VCaP (cell line): Measurements from ENCODE around the gene HSPD1.

Experiments used
- H3K27ac ChIP-seq: fragments of 450-650 bp; 2 replicates; pipeline ENCODE4 v1.5.1; 2017
- TF ChIP-seq, protein P1 (sequence below): fragments of 450-650 bp; conservative IDR thresholded peaks from 2 replicates; pipeline ENCODE4 v1.5.1; 2017; ENCODE audit warnings: mild to moderate bottlenecking, moderate library complexity

Gene HSPD1

DNA sequence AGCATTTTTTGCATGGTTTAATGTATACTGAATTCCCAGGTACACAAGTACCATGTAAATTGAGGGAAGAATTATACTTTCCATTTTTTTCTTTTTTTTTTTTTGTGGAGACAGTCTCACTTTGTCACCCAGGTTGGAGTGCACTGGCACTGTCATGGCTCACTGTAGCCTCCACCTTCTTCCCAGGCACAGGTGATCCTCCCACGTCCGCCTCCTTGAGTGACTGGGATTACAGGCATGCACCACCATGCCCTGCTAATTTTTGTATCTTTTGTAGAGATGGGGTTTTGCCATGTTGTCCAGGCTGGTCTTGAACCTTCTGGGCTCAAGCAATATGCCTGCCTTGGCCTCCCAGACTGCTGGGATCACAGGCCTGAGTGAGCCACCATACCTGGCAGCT, 4.4 kb upstream of the HSPD1 start:
- TF ChIP-seq, protein P1, sequence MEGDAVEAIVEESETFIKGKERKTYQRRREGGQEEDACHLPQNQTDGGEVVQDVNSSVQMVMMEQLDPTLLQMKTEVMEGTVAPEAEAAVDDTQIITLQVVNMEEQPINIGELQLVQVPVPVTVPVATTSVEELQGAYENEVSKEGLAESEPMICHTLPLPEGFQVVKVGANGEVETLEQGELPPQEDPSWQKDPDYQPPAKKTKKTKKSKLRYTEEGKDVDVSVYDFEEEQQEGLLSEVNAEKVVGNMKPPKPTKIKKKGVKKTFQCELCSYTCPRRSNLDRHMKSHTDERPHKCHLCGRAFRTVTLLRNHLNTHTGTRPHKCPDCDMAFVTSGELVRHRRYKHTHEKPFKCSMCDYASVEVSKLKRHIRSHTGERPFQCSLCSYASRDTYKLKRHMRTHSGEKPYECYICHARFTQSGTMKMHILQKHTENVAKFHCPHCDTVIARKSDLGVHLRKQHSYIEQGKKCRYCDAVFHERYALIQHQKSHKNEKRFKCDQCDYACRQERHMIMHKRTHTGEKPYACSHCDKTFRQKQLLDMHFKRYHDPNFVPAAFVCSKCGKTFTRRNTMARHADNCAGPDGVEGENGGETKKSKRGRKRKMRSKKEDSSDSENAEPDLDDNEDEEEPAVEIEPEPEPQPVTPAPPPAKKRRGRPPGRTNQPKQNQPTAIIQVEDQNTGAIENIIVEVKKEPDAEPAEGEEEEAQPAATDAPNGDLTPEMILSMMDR: no peak
- H3K27ac ChIP-seq: peak overlapping the region; percentile 95; the same call in 1 of the 2 replicates

DNA sequence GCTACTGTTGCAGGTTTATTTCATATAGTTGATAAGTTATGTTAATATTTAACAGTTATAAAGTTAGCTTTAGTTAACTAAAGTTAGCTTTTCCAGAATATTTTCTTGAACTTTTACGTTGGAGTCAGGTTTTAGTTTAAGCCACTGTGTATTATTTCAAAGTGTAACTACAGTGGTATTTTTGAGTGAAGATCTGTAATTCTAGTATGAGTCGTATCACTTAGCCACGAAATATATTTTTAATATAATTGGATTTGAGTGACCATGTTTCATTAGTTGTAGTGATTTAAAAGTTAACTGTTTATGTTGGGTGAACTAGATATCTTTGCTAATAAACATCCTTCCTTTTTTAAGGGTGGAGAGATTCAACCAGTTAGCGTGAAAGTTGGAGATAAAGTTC, 3.0 kb upstream of the HSPD1 start:
- TF ChIP-seq, protein P1: no peak
- H3K27ac ChIP-seq: peak overlapping the region; percentile 95

DNA sequence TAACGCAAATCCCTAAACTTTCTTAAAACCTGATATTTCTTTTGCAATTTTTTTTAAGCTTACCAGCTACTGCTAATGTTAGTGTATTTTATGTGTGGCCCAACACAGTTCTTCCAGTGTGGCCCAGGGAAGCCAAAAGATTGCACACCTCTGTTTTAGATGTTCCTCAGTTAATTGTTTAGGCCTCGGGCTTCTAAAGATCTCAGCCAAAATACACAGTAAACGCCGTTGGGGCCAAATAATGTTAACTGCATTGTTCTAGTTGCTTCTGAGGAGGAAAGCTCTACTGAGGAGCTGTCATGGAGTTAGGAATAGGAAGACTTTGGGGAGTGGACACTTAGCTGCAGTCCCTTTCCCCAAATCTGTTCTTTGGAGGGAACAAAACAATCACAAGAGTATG, 2.6 kb upstream of the HSPD1 start:
- TF ChIP-seq, protein P1: no peak
- peak overlapping the region; percentile 95 for H3K27ac ChIP-seq

DNA sequence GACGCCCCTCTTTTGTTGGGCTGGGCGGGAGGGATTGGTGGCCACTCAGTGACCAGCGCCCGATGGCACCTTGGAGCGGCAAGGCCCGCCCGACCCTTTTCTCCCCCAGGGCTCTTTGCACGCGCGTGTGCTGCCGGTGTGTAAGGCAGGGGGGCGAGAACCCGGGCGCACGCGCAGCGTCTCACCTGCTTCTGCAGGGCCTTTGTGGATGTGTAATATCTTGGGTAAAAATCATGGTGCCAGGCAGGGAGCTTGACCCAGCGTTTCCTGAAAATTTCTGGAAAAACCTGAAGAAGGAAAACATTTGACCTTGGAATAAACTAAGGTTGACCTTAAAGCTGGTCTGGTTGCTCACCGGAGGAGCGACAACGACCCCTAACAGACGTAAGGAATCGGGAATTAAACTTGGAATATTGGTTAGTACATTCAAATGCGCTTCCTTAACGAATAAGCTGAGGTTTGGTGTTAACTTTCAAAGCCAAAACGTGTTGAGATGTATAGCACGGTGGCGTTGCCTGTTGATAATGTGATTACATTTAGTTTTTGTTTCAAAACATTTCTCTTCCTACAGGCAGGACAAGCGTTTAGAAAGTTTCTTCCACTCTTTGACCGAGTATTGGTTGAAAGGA, 977 bp upstream of the HSPD1 start:
- TF ChIP-seq, protein P1: no peak
- H3K27ac ChIP-seq: peak overlapping the region; percentile 95

DNA sequence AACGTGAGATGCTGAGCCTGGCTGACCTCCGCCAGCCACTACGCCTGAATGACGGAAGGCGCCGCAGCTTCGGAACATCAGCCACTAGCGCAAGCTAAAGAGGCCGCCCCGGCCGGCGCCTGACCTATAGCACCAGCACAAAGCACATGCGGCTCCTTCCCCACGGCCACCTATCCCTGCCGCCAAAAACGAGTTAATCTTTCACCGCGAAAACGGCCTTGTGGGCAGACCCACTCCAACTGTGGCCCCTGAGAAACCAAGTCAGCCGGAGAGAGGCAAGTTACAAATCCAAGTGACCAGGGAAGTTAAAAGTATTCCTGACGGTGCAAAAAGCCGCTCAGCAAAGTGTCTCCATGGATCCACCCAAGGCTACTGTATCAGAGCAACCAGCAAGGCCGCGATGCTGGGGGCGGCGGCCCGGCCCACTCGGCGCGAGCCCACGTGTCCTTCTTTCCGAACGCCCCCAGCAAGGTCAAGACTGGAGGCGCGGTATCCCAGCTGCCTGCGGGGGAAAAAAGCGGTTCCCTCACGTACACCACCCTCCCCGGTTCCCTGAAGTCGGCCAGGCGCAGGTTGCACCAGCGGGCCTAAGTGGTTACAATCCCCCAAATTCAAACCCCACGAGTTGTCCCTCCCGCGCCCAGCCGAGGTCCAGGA, 575 bp downstream of the HSPD1 start:
- peak overlapping the region; percentile 95 for H3K27ac ChIP-seq
- TF ChIP-seq, protein P1: no peak

DNA sequence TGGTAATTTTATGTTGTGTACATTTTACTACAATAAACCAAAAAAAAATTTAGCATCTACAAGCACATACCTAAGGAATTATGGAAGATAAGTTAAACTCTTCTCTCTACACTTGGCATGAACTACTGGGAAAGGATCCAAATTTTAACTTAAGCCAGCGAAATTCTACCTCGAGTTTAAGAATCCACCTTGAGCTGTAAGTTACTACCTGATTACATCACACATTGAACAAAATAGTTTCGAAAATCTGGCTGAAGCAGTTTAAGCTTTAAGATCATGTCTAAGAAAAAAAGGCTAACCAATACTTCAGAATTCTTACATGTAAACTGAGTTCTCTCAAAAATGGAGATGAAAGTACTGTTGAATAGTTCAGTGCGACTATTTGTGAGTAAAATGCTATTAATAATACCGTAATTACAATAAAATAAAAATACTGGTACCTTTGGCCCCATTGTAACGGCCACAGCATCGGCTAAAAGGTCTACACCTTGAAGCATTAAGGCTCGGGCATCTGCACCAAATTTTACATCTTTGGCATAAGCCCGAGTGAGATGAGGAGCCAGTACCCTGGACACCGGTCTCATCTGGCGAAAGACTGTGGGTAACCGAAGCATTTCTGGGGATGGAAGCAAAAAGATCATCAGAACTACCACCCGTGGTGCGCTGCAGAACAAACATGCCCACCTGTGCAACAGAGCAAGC, 1.3 kb downstream of the HSPD1 start:
- TF ChIP-seq, protein P1: no peak
- H3K27ac ChIP-seq: peak overlapping the region; percentile 95

DNA sequence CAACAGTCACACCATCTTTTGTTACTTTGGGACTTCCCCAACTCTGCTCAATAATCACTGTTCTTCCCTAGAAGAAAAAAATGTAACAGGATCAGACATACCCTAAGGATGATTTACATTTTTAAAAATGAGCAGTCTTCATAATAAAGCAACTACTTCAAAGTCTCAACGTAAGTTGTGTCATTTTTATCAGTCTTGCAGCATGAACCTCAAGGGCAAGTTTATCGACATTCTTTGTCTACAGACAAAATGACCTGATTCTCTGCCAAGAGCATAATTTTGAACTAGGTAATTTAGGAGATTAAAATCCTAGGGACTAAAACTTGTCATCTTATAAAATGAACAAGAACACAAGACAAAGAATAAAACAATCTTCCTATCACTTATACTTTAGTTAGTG, 2.3 kb downstream of the HSPD1 start:
- peak overlapping the region; percentile 95; the same call in 1 of the 2 replicates for H3K27ac ChIP-seq

More for the DNA sequence above, 2.3 kb downstream of the HSPD1 start:
- TF ChIP-seq, protein P1: no peak
